SK-N-SH (cell line): ENCODE results near the gene MRPL9. TPM values are rescaled to one million over a fixed set of nuclear protein-coding genes. Genes with fewer than 3 reads are reported as not detected.

ENCODE experiments used
- CTCF ChIA-PET: fragments of 300-600, 350-600 bp; formaldehyde crosslinking; extraction: SDS; loops from one replicate; lab custom pipeline; 2021; lab: Yijun Ruan, JAX
- POLR2A ChIA-PET: fragments of 350-600 bp; sonication (Branson Sonifier 250); formaldehyde crosslinking; extraction: SDS; loops from one replicate; lab custom pipeline; 2020; ENCODE audit warnings: antibody characterized with exemption, inconsistent platforms; lab: Yijun Ruan, JAX
- DNase-seq: peaks from one replicate; pipeline ENCODE4 v3.0.0; 2012
- H2AFZ ChIP-seq: fragments of 200-600 bp; sonication (generic); 2 replicates; pipeline ENCODE4 v1.8.1; 2016; ENCODE audit warnings: antibody characterized with exemption, mild to moderate bottlenecking, low read depth
- H3F3A ChIP-seq: fragments of 200-600 bp; sonication (generic); replicated peaks from 2 replicates; pipeline ENCODE3; 2016; ENCODE audit warnings: antibody characterized with exemption, mild to moderate bottlenecking; ENCODE audit not compliant: insufficient read depth
- H3K27ac ChIP-seq, 2 experiments: fragments of 200-500 bp in 1 of 2; fragments of 200-600 bp in 1 of 2; sonication (Bioruptor generic) in 1 of 2; sonication (generic), shearing (Covaris generic) in 1 of 2; 2 replicates each; pipeline versions ENCODE4 v1.5.1 to v1.6.1; 2014 to 2016; ENCODE audit warnings: low read depth in 2 of 2, inconsistent platforms in 1 of 2, low read length in 1 of 2, mild to moderate bottlenecking in 1 of 2, mixed read lengths in 1 of 2
- H3K27me3 ChIP-seq: fragments of 200-600 bp; sonication (generic), shearing (Covaris generic); 2 replicates; pipeline ENCODE4 v1.6.1; 2016; ENCODE audit warnings: mixed run types; ENCODE audit not compliant: insufficient read depth
- H3K36me3 ChIP-seq, 2 experiments: fragments of 200-500 bp in 1 of 2; fragments of 200-600 bp in 1 of 2; sonication (Bioruptor generic) in 1 of 2; sonication (generic) in 1 of 2; replicated peaks in 1 of 2; 2 replicates each; pipeline versions ENCODE3 to v1.5.1; 2014 to 2016; ENCODE audit warnings: low read length in 1 of 2, mild to moderate bottlenecking in 1 of 2; ENCODE audit not compliant: insufficient read depth in 2 of 2, control insufficient read depth in 1 of 2
- H3K4me1 ChIP-seq, 2 experiments: fragments of 200-500 bp in 1 of 2; fragments of 200-600 bp in 1 of 2; sonication (Bioruptor generic) in 1 of 2; sonication (generic), shearing (Covaris generic) in 1 of 2; 2 replicates each; pipeline versions ENCODE4 v1.5.1 to v1.6.1; 2014 to 2016; ENCODE audit warnings: low read depth in 1 of 2, low read length in 1 of 2, mixed run types in 1 of 2; ENCODE audit not compliant: insufficient read depth in 2 of 2, control insufficient read depth in 1 of 2
- H3K4me2 ChIP-seq: fragments of 200-600 bp; sonication (generic), shearing (Covaris generic); 2 replicates; pipeline ENCODE4 v1.6.1; 2017; ENCODE audit warnings: mixed run types
- H3K4me3 ChIP-seq, 2 experiments: fragments of 200-500 bp in 1 of 2; fragments of 200-600 bp in 1 of 2; sonication (Bioruptor generic) in 1 of 2; sonication (generic), shearing (Covaris generic) in 1 of 2; 2 replicates each; pipeline versions ENCODE4 v1.5.1 to v1.8.1; 2014 to 2016; ENCODE audit warnings: low read depth in 2 of 2, inconsistent platforms in 1 of 2, low read length in 1 of 2, mild to moderate bottlenecking in 1 of 2, mixed read lengths in 1 of 2, moderate library complexity in 1 of 2
- H3K79me2 ChIP-seq: fragments of 200-600 bp; sonication (generic); 2 replicates; pipeline ENCODE4 v1.8.1; 2017; ENCODE audit warnings: mild to moderate bottlenecking; ENCODE audit not compliant: insufficient read depth
- H3K9ac ChIP-seq: fragments of 200-600 bp; sonication (generic); 2 replicates; pipeline ENCODE4 v1.6.1; 2017; ENCODE audit warnings: mixed run types
- H3K9me2 ChIP-seq: fragments of 200-600 bp; sonication (generic); 2 replicates; pipeline ENCODE4 v1.6.1; 2017; ENCODE audit warnings: mixed run types
- H3K9me3 ChIP-seq: fragments of 200-600 bp; sonication (generic); 2 replicates; pipeline ENCODE4 v1.6.1; 2017; ENCODE audit warnings: mixed run types, mild to moderate bottlenecking, moderate library complexity
- H4K20me1 ChIP-seq: fragments of 200-600 bp; sonication (generic); 2 replicates; pipeline ENCODE4 v1.6.1; 2017; ENCODE audit warnings: mild to moderate bottlenecking, mixed run types; ENCODE audit not compliant: insufficient read depth
- CHD2 ChIP-seq: fragments of 150-350 bp; IDR thresholded peaks from 2 replicates; pipeline ENCODE4 v1.6.1; 2018; ENCODE audit warnings: low read length; ENCODE audit not compliant: partially characterized antibody
- EP300 ChIP-seq, 2 experiments: IDR thresholded peaks; 2 replicates each; pipeline versions ENCODE4 v1.4.0 to v1.6.1; 2012; ENCODE audit warnings: borderline replicate concordance in 1 of 2, low read depth in 1 of 2, low read length in 1 of 2
- EZH2phosphoT487 ChIP-seq: fragments of 200-600 bp; sonication (generic); IDR thresholded peaks from 2 replicates; pipeline ENCODE4 v1.6.1; 2017; ENCODE audit warnings: low read depth, mixed run types, mild to moderate bottlenecking, antibody characterized with exemption, moderate library complexity, borderline replicate concordance
- FOSL2 ChIP-seq: IDR thresholded peaks from 2 replicates; pipeline ENCODE4 v1.4.0; 2012; ENCODE audit warnings: low read depth, mild to moderate bottlenecking, moderate library complexity, borderline replicate concordance
- FOXJ3 ChIP-seq: sonication (generic); formaldehyde crosslinking; IDR thresholded peaks from 2 replicates; pipeline ENCODE4 v1.5.1; 2020; ENCODE audit warnings: mild to moderate bottlenecking, missing genetic modification reagents
- FOXM1 ChIP-seq: IDR thresholded peaks from 2 replicates; pipeline ENCODE4 v1.4.0; 2012; ENCODE audit warnings: low read depth, mild to moderate bottlenecking
- GABPA ChIP-seq: IDR thresholded peaks from 2 replicates; pipeline ENCODE4 v1.4.0; 2012; ENCODE audit warnings: low read depth, mild to moderate bottlenecking
- GATA2 ChIP-seq: sonication (generic); formaldehyde crosslinking; IDR thresholded peaks from 2 replicates; pipeline ENCODE4 v1.5.0; 2020; ENCODE audit warnings: mild to moderate bottlenecking, missing genetic modification reagents
- IRF3 ChIP-seq: fragments of 150-350 bp; IDR thresholded peaks from 2 replicates; pipeline ENCODE4 v1.6.1; 2016; ENCODE audit warnings: mild to moderate bottlenecking, low read depth, low read length
- MEF2A ChIP-seq: IDR thresholded peaks from 2 replicates; pipeline ENCODE4 v1.4.0; 2012; ENCODE audit warnings: low read depth, borderline replicate concordance
- MXI1 ChIP-seq: IDR thresholded peaks from 2 replicates; pipeline ENCODE4 v1.6.1; 2012; ENCODE audit warnings: mild to moderate bottlenecking, low read depth, low read length, improper control_type of control experiment
- NFIC ChIP-seq: IDR thresholded peaks from 2 replicates; pipeline ENCODE4 v1.4.0; 2012; ENCODE audit warnings: borderline replicate concordance
- RAD21 ChIP-seq: IDR thresholded peaks from 2 replicates; pipeline ENCODE4 v1.6.1; 2012; ENCODE audit warnings: mild to moderate bottlenecking, low read length
- RFX5 ChIP-seq: IDR thresholded peaks from 2 replicates; pipeline ENCODE4 v1.6.1; 2012; ENCODE audit warnings: mild to moderate bottlenecking, improper control_type of control experiment, low read length
- RXRA ChIP-seq: IDR thresholded peaks from 2 replicates; pipeline ENCODE4 v1.4.0; 2012; ENCODE audit warnings: low read depth, mild to moderate bottlenecking, borderline replicate concordance
- SMC3 ChIP-seq: IDR thresholded peaks from 2 replicates; pipeline ENCODE4 v1.6.1; 2012; ENCODE audit warnings: low read depth, low read length, improper control_type of control experiment
- TAF1 ChIP-seq: IDR thresholded peaks from 2 replicates; pipeline ENCODE4 v1.6.1; 2012; ENCODE audit warnings: low read depth, mild to moderate bottlenecking, low read length, moderate library complexity, borderline replicate concordance
- TCF12 ChIP-seq: IDR thresholded peaks from 2 replicates; pipeline ENCODE4 v1.4.0; 2012
- USF2 ChIP-seq: fragments of 150-350 bp; IDR thresholded peaks from 2 replicates; pipeline ENCODE4 v1.6.1; 2017; ENCODE audit warnings: antibody characterized with exemption, low read length, low read depth, borderline replicate concordance
- YY1 ChIP-seq: IDR thresholded peaks from 2 replicates; pipeline ENCODE4 v1.4.0; 2012; ENCODE audit warnings: low read depth, mild to moderate bottlenecking
- ZBTB33 ChIP-seq: IDR thresholded peaks from 2 replicates; pipeline ENCODE4 v1.4.0; 2012; ENCODE audit warnings: low read depth, borderline replicate concordance
- WGBS: methylation state at CpG from one replicate; pipeline ENCODE4 v1.1.6; 2017; ENCODE audit warnings: low lambda C conversion rate; 5-methylcytosine and 5-hydroxymethylcytosine counted together
- polyA plus RNA-seq, 3 experiments: library from polyadenylated mRNA; depleted of rRNA; stranded (reverse); fragments of >200 nt; gene quantifications; 2 replicates each; pipeline ENCODE4 v1.2.3, GENCODE V29; 2012
- TF ChIP-seq, protein P1 (sequence below): IDR thresholded peaks from 2 replicates; pipeline ENCODE4 v1.6.1; 2012; ENCODE audit warnings: mild to moderate bottlenecking, low read depth, low read length, moderate library complexity

The MRPL9 gene
- polyA plus RNA-seq, 1 of the 3 experiments (the other 2 are of a cell fraction), result 76.2 TPM

- TF ChIP-seq USF2 (no peak), MEF2A (no peak), TAF1 (no peak), FOXM1 (no peak), NFIC (no peak)
Observed at GRCh38 chr1:151713044-151713443, 50.3 kb downstream of the MRPL9 start (continued).

GRCh38 chr1:151711951-151712350 lies 51.3 kb downstream of the MRPL9 start:
- no peaks in the 10 kb centered on the region for H3K9me3 ChIP-seq
- ChIA-PET CTCF (interaction anchor here (7.1 kb wide), 1 partner anchor 22 kb away, joined by 64 read pairs; no protein-coding TSS in a partner anchor), POLR2A (interaction anchor here (1.3 kb wide), 1 partner anchor 8 kb away, joined by 4 read pairs; no protein-coding TSS in a partner anchor)
- H3K36me3 ChIP-seq, result no peaks in the 10 kb centered on the region
- no peaks in the 10 kb centered on the region for H3K79me2 ChIP-seq
- no peak overlapping the region for H3K4me3 ChIP-seq
- TF ChIP-seq GABPA, result no peak
- no peak for TF ChIP-seq ZBTB33
- TF ChIP-seq RXRA, result no peak
- no peak for TF ChIP-seq USF2
- TF ChIP-seq, protein P1, sequence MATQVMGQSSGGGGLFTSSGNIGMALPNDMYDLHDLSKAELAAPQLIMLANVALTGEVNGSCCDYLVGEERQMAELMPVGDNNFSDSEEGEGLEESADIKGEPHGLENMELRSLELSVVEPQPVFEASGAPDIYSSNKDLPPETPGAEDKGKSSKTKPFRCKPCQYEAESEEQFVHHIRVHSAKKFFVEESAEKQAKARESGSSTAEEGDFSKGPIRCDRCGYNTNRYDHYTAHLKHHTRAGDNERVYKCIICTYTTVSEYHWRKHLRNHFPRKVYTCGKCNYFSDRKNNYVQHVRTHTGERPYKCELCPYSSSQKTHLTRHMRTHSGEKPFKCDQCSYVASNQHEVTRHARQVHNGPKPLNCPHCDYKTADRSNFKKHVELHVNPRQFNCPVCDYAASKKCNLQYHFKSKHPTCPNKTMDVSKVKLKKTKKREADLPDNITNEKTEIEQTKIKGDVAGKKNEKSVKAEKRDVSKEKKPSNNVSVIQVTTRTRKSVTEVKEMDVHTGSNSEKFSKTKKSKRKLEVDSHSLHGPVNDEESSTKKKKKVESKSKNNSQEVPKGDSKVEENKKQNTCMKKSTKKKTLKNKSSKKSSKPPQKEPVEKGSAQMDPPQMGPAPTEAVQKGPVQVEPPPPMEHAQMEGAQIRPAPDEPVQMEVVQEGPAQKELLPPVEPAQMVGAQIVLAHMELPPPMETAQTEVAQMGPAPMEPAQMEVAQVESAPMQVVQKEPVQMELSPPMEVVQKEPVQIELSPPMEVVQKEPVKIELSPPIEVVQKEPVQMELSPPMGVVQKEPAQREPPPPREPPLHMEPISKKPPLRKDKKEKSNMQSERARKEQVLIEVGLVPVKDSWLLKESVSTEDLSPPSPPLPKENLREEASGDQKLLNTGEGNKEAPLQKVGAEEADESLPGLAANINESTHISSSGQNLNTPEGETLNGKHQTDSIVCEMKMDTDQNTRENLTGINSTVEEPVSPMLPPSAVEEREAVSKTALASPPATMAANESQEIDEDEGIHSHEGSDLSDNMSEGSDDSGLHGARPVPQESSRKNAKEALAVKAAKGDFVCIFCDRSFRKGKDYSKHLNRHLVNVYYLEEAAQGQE, result no peak
- no peak for TF ChIP-seq CHD2
- no peak for TF ChIP-seq GATA2 (CRISPR knock-in tag)
- TF ChIP-seq RFX5, result no peak
- no peak for TF ChIP-seq YY1
- TF ChIP-seq FOSL2, result no peak
- TF ChIP-seq MXI1, result no peak
- no peak for TF ChIP-seq FOXJ3 (CRISPR knock-in tag)
- TF ChIP-seq SMC3, result no peak
- no peak for TF ChIP-seq IRF3
- no peak for TF ChIP-seq NFIC
- no peak for TF ChIP-seq EP300 (IDR thresholded peaks at IDR 0.05; ENCODE audit: borderline replicate concordance in 1 of 2, low read depth in 1 of 2, low read length in 1 of 2)
- no peak for TF ChIP-seq EZH2phosphoT487
- no peak for TF ChIP-seq FOXM1
- TF ChIP-seq RAD21, result no peak
- no peak for TF ChIP-seq TCF12
- H3F3A ChIP-seq, result no peaks in the 10 kb centered on the region
- H2AFZ ChIP-seq, result no peak overlapping the region
- peaks cover 17% of the 10 kb centered on the region for H3K27me3 ChIP-seq
- WGBS, result 68% methylated on average over 5 of the region's 10 CpGs
- no peak overlapping the region for H3K4me2 ChIP-seq
- peaks cover 0 to 42% of the 10 kb centered on the region in 2 experiments; a peak in 1 of 4 replicates for H3K4me1 ChIP-seq
- H4K20me1 ChIP-seq, result no peaks in the 10 kb centered on the region
- DNase-seq, result no peak
- H3K9ac ChIP-seq, result no peak overlapping the region
- no peaks in the 10 kb centered on the region for H3K9me2 ChIP-seq
- H3K27ac ChIP-seq, result peak overlapping the region in 1 of 2 experiments; percentile 11; a peak in 2 of 4 replicates
